CD4-positive, alpha-beta T cell treated with Interleukin-21 for 1 hour (primary cell): ENCODE measurements around the gene USP51.
"Not testable (repeated sequence)": the region's sequence is repeated elsewhere in the genome, so short reads cannot be mapped to it uniquely, and the experiment has no call there.

ENCODE experiments used
- DNase-seq: peaks from one replicate; pipeline ENCODE4 v3.0.0-alpha.2; 2020

Gene USP51

GRCh38 chrX:55464050-55464449, 25.6 kb downstream of the USP51 start:
- DNase-seq = not testable (repeated sequence)

GRCh38 chrX:55459926-55460325, 29.7 kb downstream of the USP51 start:
- not testable (repeated sequence) for DNase-seq

- not testable (repeated sequence) for DNase-seq
Measured at GRCh38 chrX:55459426-55459825, 30.2 kb downstream of the USP51 start.

GRCh38 chrX:55455708-55456107, 33.9 kb downstream of the USP51 start:
- not testable (repeated sequence) for DNase-seq

- no peak for DNase-seq
Measured at GRCh38 chrX:55452833-55453124, 36.9 kb downstream of the USP51 start.

GRCh38 chrX:55451990-55452832, 37.4 kb downstream of the USP51 start, which contains the start of gene MAGEH1:
Gene MAGEH1, plus strand, starts transcription at chrX:55452127. Its CDS starts 248 bp downstream, at chrX:55452375.
- peak; percentile 85 for DNase-seq

GRCh38 chrX:55451626-55451989, 38.0 kb downstream of the USP51 start:
- DNase-seq = no peak

GRCh38 chrX:55451141-55451540, 38.5 kb downstream of the USP51 start:
- DNase-seq = no peak

GRCh38 chrX:55450259-55450658, 39.4 kb downstream of the USP51 start:
- no peak for DNase-seq

GRCh38 chrX:55443468-55443867, 46.2 kb downstream of the USP51 start:
- DNase-seq = not testable (repeated sequence)
